H1 (cell line): ENCODE results near the gene SYNDIG1. TPM values are rescaled to one million over a fixed set of nuclear protein-coding genes. Genes with fewer than 3 reads are reported as not detected.

ENCODE experiments used
- CTCF ChIA-PET: fragments of 300-600 bp; sonication (Branson Sonifier 250); formaldehyde crosslinking; loops from one replicate; lab custom pipeline; 2021; ENCODE audit not compliant: partially characterized antibody; lab: Charles Lee
- POLR2A ChIA-PET: fragments of 300-600 bp; sonication (Branson Sonifier 250); formaldehyde crosslinking; loops from one replicate; lab custom pipeline; 2021; ENCODE audit warnings: inconsistent platforms; ENCODE audit not compliant: partially characterized antibody; lab: Charles Lee
- DNase-seq, 2 experiments: peaks; one replicate each; pipeline versions ENCODE4 v3.0.0 to v3.0.0-alpha.2; 2010 to 2022; ENCODE audit warnings: low spot score in 2 of 2, low read depth in 1 of 2, mixed read lengths in 1 of 2
- FAIRE-seq: peaks from 2 replicates; lab custom pipeline; 2011; peaks lifted over from hg19 to GRCh38; lab: Jason Lieb, UNC
- H2AFZ ChIP-seq: 2 replicates; pipeline ENCODE4 v1.8.1; 2012; ENCODE audit warnings: low read length, inconsistent platforms
- H2AK5ac ChIP-seq: 2 replicates; pipeline ENCODE4 v1.6.1; 2013; ENCODE audit warnings: low read depth, low read length
- H2BK120ac ChIP-seq: replicated peaks from 2 replicates; pipeline ENCODE3; 2013; ENCODE audit warnings: low read depth, low read length, inconsistent platforms
- H2BK12ac ChIP-seq: 2 replicates; pipeline ENCODE4 v1.6.1; 2013; ENCODE audit warnings: low read depth, low read length
- H2BK15ac ChIP-seq: 2 replicates; pipeline ENCODE4 v1.6.1; 2013; ENCODE audit warnings: low read length
- H2BK20ac ChIP-seq: 2 replicates; pipeline ENCODE4 v1.6.1; 2013; ENCODE audit warnings: low read length
- H2BK5ac ChIP-seq: 2 replicates; pipeline ENCODE4 v1.6.1; 2013; ENCODE audit warnings: low read depth, low read length
- H3K14ac ChIP-seq: 2 replicates; pipeline ENCODE4 v1.6.1; 2013; ENCODE audit warnings: inconsistent platforms; ENCODE audit not compliant: insufficient read length
- H3K18ac ChIP-seq: 2 replicates; pipeline ENCODE4 v1.6.1; 2013; ENCODE audit warnings: low read length; ENCODE audit errors: extremely low read depth
- H3K23ac ChIP-seq: 2 replicates; pipeline ENCODE4 v1.6.1; 2013; ENCODE audit warnings: inconsistent platforms; ENCODE audit not compliant: insufficient read length
- H3K23me2 ChIP-seq: 2 replicates; pipeline ENCODE4 v1.6.1; 2013; ENCODE audit warnings: low read depth, low read length
- H3K27ac ChIP-seq: 2 replicates; pipeline ENCODE4 v1.6.1; 2011; ENCODE audit warnings: low read depth, low read length, inconsistent platforms
- H3K27me3 ChIP-seq, 4 experiments: replicated peaks in 1 of 4; 1 replicate in 1 of 4; 2 replicates in 3 of 4; pipeline versions ENCODE4 v1.6.1 to v1.8.1; 2011 to 2013; ENCODE audit warnings: low read length in 3 of 4, mild to moderate bottlenecking in 3 of 4, inconsistent platforms in 2 of 4, mixed read lengths in 2 of 4, moderate library complexity in 1 of 4; ENCODE audit not compliant: control insufficient read depth in 3 of 4, insufficient read depth in 3 of 4; ENCODE audit errors: extremely low read depth in 1 of 4
- H3K36me3 ChIP-seq, 4 experiments: 2 replicates each; pipeline versions ENCODE4 v1.6.1 to v1.8.1; 2011 to 2013; ENCODE audit warnings: mild to moderate bottlenecking in 4 of 4, low read length in 3 of 4, moderate library complexity in 2 of 4, control low read depth in 1 of 4, inconsistent platforms in 1 of 4; ENCODE audit not compliant: insufficient read depth in 4 of 4, control insufficient read depth in 2 of 4
- H3K4ac ChIP-seq: replicated peaks from 2 replicates; pipeline ENCODE3; 2013; ENCODE audit warnings: low read length, low read depth, mixed read lengths, inconsistent platforms; ENCODE audit not compliant: insufficient read length
- H3K4me1 ChIP-seq, 4 experiments: replicated peaks in 1 of 4; 1 replicate in 1 of 4; 2 replicates in 3 of 4; pipeline versions ENCODE4 v1.6.1 to v1.8.1; 2011 to 2013; ENCODE audit warnings: low read length in 3 of 4, inconsistent platforms in 2 of 4, mixed read lengths in 1 of 4; ENCODE audit not compliant: insufficient read depth in 4 of 4, control insufficient read depth in 3 of 4
- H3K4me2 ChIP-seq, 2 experiments: 2 replicates each; pipeline versions ENCODE4 v1.6.1 to v1.8.1; 2011 to 2013; ENCODE audit warnings: low read depth in 2 of 2, low read length in 2 of 2, control low read depth in 1 of 2, inconsistent platforms in 1 of 2, mild to moderate bottlenecking in 1 of 2; ENCODE audit not compliant: insufficient read depth in 1 of 2
- H3K4me3 ChIP-seq, 4 experiments: fragments of 200-600, 300-600 bp in 1 of 4; sonication (generic), shearing (Covaris generic), sonication (Bioruptor Twin) in 1 of 4; 2 replicates each; pipeline versions ENCODE4 v1.5.1 to v1.8.1; 2011 to 2016; ENCODE audit warnings: low read length in 4 of 4, low read depth in 3 of 4, control low read depth in 2 of 4, inconsistent platforms in 2 of 4, mild to moderate bottlenecking in 2 of 4, mixed read lengths in 1 of 4, moderate library complexity in 1 of 4; ENCODE audit not compliant: insufficient read depth in 2 of 4; ENCODE audit errors: extremely low read depth in 1 of 4
- H3K56ac ChIP-seq: replicated peaks from 2 replicates; pipeline ENCODE3; 2013; ENCODE audit warnings: low read depth, mild to moderate bottlenecking, mixed read lengths, low read length, inconsistent platforms; ENCODE audit not compliant: insufficient read length
- H3K79me1 ChIP-seq: 2 replicates; pipeline ENCODE4 v1.6.1; 2013; ENCODE audit warnings: low read depth, low read length, control low read depth
- H3K79me2 ChIP-seq, 2 experiments: 2 replicates each; pipeline versions ENCODE4 v1.6.1 to v1.8.1; 2012 to 2013; ENCODE audit warnings: low read length in 2 of 2, mild to moderate bottlenecking in 2 of 2, inconsistent platforms in 1 of 2; ENCODE audit not compliant: insufficient read depth in 2 of 2, control insufficient read depth in 1 of 2
- H3K9ac ChIP-seq, 4 experiments: replicated peaks in 1 of 4; 1 replicate in 1 of 4; 2 replicates in 3 of 4; pipeline versions ENCODE4 v1.6.1 to v1.8.1; 2011 to 2013; ENCODE audit warnings: low read depth in 3 of 4, low read length in 3 of 4, control low read depth in 2 of 4, mild to moderate bottlenecking in 2 of 4, moderate library complexity in 2 of 4, inconsistent platforms in 1 of 4; ENCODE audit errors: extremely low read depth in 1 of 4
- H3K9me3 ChIP-seq, 2 experiments: 2 replicates each; pipeline versions ENCODE4 v1.6.1 to v1.8.1; 2012 to 2013; ENCODE audit warnings: mild to moderate bottlenecking in 2 of 2, moderate library complexity in 2 of 2, control low read depth in 1 of 2, inconsistent platforms in 1 of 2, low read depth in 1 of 2, low read length in 1 of 2, mixed read lengths in 1 of 2; ENCODE audit not compliant: insufficient read depth in 2 of 2
- H4K20me1 ChIP-seq, 2 experiments: replicated peaks in 1 of 2; 2 replicates each; pipeline versions ENCODE3 to v1.8.1; 2011 to 2013; ENCODE audit warnings: inconsistent platforms in 2 of 2, low read length in 2 of 2, mild to moderate bottlenecking in 1 of 2; ENCODE audit not compliant: insufficient read depth in 2 of 2, control insufficient read depth in 1 of 2
- H4K5ac ChIP-seq: 2 replicates; pipeline ENCODE4 v1.6.1; 2013; ENCODE audit warnings: low read length, low read depth, mixed read lengths, inconsistent platforms; ENCODE audit not compliant: insufficient read length
- H4K8ac ChIP-seq: 2 replicates; pipeline ENCODE4 v1.8.0; 2013; ENCODE audit warnings: mild to moderate bottlenecking, moderate library complexity, low read length, inconsistent platforms; ENCODE audit not compliant: insufficient read depth; ENCODE audit errors: extremely low read depth
- H4K91ac ChIP-seq: replicated peaks from 2 replicates; pipeline ENCODE3; 2013; ENCODE audit warnings: low read length, mixed read lengths, inconsistent platforms; ENCODE audit not compliant: insufficient read length
- SP1 ChIP-seq: IDR thresholded peaks from 2 replicates; pipeline ENCODE4 v1.6.1; 2011; ENCODE audit warnings: low read depth, low read length
- WGBS, 2 experiments: shearing (Covaris generic) in 1 of 2; methylation state at CpG; one replicate each; pipeline versions ENCODE4 v1.1.6 to v1.1.7; 2013 to 2015; ENCODE audit warnings: low lambda C conversion rate in 2 of 2, mixed read lengths in 2 of 2, inconsistent platforms in 1 of 2, low coverage in 1 of 2, missing lambda C conversion rate in 1 of 2; ENCODE audit not compliant: insufficient replicate concordance in 2 of 2, insufficient coverage in 1 of 2, insufficient read length in 1 of 2; ENCODE audit errors: extremely low coverage in 1 of 2, missing lambda C conversion rate in 1 of 2; 5-methylcytosine and 5-hydroxymethylcytosine counted together
- polyA plus RNA-seq, 7 experiments: library from polyadenylated mRNA; depleted of rRNA in 3 of 7; stranded (reverse) in 5 of 7; unstranded in 2 of 7; fragments of >200 nt in 5 of 7; fragments of 200-250 nt in 2 of 7; gene quantifications; 1 replicate in 5 of 7; 2 replicates in 1 of 7; 4 replicates in 1 of 7; pipeline versions ENCODE4 v1.2.1 to v1.2.3, GENCODE V29; 2011 to 2013; ENCODE audit warnings: missing spikeins in 2 of 7, mixed read lengths in 2 of 7
- total RNA-seq: library from RNA; stranded (reverse); fragmentation: NEBNext Ultra II Directional; extraction: Animal tissue kit (Norgen Biotek cat#: 25700); gene quantifications from 2 replicates; pipeline ENCODE4 v1.2.1, GENCODE V29; 2021

The SYNDIG1 gene
- total and polyA plus RNA-seq, 2 of the 8 experiments (the other 6 are each of a cell fraction or from before 2014, with no cell fraction given), result 6.5 to 7.8 TPM

GRCh38 chr20:24684421-24684871, 215.0 kb downstream of the SYNDIG1 start:
- H3K27ac ChIP-seq, result no peak overlapping the region
- no peak overlapping the region for H3K4me3 ChIP-seq
- H3K23ac ChIP-seq, result no peak overlapping the region
- DNase-seq (no peak), FAIRE-seq (no peak)
- H4K5ac ChIP-seq, result no peak overlapping the region
- no peak overlapping the region for H3K4me2 ChIP-seq
- WGBS, 2 experiments, result 91% methylated on average over 9 of the region's 9 CpGs; no CpG with 5 or more reads in 1 of the 2 experiments
- no peak overlapping the region for H4K91ac ChIP-seq
- H2BK15ac ChIP-seq, result no peak overlapping the region
- H2AK5ac ChIP-seq, result peak overlapping the region; percentile 93; the same call in 1 of the 2 replicates
- H3K4ac ChIP-seq, result no peak overlapping the region
- no peak overlapping the region for H2AFZ ChIP-seq
- no peak overlapping the region for H2BK5ac ChIP-seq
- peak overlapping the region; percentile 61; the same call in 1 of the 2 replicates for H2BK20ac ChIP-seq
- H2BK120ac ChIP-seq, result no peak overlapping the region
- no peaks in the 10 kb centered on the region for H3K23me2 ChIP-seq
- H3K14ac ChIP-seq, result no peak overlapping the region
- no peaks in the 10 kb centered on the region for H3K79me1 ChIP-seq
- H3K9ac ChIP-seq, result no peak overlapping the region
- POLR2A ChIA-PET, result no interaction called here
- no peaks in the 10 kb centered on the region for H3K4me1 ChIP-seq
- no peak overlapping the region for H2BK12ac ChIP-seq
- no peaks in the 10 kb centered on the region for H4K20me1 ChIP-seq
- H3K18ac ChIP-seq, result no peak overlapping the region
- no peak overlapping the region for H3K56ac ChIP-seq
- no peaks in the 10 kb centered on the region for H3K27me3 ChIP-seq
- no peaks in the 10 kb centered on the region for H3K79me2 ChIP-seq
- H4K8ac ChIP-seq, result no peak overlapping the region
- TF ChIP-seq SP1, result no peak
- peaks cover 0 to 2% of the 10 kb centered on the region in 2 experiments; a peak in 1 of 4 replicates for H3K9me3 ChIP-seq
- CTCF ChIA-PET, result interaction anchor here (0.7 to 2.8 kb wide), 3 partner anchors 7 to 39 kb away, joined by 3 to 10 read pairs (median 5); no protein-coding TSS in a partner anchor
- no peaks in the 10 kb centered on the region for H3K36me3 ChIP-seq
